GM12801 (cell line): ENCODE measurements around the gene TTR.

Source experiments
- TF ChIP-seq, protein P1 (sequence below): IDR thresholded peaks from one replicate; pipeline ENCODE4 v1.5.1; 2011; ENCODE audit warnings: control low read depth; ENCODE audit not compliant: insufficient read length; ENCODE audit errors: extremely low read depth

Gene TTR

DNA sequence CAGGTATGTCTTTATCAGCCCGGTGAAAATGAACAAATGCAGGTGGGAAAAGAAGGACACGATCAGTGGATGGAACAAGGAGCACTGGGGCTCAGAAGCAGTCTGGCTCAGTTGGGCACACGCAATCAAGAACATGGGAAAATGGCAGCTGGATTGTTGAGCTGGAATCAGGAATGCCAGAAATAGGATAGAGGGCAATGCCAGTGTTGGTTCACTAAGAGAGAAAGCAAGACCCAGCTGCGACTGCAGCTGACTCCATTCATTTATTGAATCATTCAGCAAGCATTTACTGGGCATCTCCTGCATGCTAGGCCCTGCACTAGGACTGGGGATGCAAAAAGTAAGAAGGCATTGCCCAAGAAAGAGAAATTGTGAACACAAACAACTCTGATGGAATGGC is 13.6 kb upstream of the TTR start:
- TF ChIP-seq, protein P1, sequence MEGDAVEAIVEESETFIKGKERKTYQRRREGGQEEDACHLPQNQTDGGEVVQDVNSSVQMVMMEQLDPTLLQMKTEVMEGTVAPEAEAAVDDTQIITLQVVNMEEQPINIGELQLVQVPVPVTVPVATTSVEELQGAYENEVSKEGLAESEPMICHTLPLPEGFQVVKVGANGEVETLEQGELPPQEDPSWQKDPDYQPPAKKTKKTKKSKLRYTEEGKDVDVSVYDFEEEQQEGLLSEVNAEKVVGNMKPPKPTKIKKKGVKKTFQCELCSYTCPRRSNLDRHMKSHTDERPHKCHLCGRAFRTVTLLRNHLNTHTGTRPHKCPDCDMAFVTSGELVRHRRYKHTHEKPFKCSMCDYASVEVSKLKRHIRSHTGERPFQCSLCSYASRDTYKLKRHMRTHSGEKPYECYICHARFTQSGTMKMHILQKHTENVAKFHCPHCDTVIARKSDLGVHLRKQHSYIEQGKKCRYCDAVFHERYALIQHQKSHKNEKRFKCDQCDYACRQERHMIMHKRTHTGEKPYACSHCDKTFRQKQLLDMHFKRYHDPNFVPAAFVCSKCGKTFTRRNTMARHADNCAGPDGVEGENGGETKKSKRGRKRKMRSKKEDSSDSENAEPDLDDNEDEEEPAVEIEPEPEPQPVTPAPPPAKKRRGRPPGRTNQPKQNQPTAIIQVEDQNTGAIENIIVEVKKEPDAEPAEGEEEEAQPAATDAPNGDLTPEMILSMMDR, result no peak

DNA sequence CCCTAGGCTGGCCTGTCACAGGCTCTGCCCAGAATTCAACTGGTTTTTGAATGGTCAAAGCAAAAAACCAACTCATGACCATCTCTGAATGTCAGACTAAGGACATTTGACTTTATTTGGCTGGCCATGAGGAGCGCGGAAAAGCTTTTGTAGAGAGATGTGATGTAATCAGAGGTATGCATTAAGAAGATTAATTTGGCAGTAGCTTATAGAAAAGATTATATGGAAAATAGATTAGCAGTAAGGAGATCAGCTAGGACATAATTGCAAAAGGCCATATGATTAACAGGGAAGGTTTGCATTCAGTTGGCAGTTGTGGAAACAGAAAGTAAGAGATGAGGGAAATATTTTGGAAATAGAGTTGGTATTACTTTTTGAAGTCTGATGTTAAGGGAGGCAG is 12.3 kb upstream of the TTR start:
- TF ChIP-seq, protein P1, result no peak

DNA sequence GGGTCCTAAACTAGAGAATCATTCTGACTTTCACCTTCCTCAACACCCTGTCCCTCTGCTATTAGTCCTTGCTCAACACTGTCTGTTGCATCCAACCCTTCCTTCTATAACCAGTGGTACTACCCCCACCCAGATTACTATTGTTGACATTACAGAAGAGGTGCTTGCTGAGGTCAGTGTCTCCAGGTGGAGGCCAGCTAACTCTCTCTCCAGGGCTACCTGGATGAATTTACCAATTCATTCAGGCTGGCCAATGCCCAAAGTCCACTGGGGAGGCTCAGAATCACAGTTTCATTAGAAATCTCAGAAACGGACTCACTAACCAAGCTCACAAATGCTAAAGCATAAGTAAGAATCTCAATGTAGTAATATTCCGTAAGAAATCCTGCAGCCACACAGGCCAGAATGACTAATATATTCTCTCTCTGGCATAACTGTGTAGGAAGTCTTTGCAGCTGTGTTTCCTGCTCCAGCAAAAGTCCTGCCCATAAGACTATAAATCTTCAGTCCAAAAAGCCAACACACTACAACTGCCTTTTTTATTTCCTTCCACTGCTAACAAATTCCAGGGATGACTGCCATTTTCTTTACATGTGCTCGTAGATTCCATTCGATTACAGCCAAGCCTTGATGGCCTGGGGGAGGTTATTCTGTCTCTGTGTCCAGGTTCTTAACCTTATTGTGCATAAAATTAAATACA is 10.0 kb upstream of the TTR start:
- TF ChIP-seq, protein P1, result no peak

DNA sequence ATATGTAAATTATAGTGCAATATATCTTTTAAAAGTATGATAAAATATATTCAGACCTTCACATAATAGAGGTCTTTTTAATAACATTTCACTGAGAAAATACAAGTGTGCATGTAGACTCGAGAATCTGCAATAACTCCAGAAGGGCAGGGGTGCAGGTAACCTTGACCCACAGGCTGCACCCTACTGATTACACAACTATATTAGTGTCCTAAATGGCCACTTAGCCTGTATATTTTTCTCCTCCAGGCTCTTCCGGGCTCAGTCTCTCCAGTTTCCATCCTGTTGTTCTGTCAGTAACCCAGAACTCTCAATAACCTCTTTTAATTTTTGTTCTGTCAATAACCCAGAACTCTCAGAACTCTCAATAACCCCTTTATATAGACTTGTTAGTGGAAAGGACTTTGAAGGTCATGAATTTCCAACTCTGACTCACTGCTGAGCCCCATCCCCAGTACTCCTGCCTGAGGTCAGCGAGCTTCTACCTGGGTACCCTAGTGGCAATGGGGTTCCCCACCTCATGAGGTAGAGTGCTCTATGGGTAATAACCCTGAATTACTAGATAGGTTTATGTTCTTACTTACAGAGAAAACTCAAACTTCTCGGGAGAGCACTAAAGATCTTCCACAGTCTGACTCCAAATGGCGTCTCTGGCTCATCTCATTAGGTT is 8.4 kb upstream of the TTR start:
- TF ChIP-seq, protein P1, result no peak

DNA sequence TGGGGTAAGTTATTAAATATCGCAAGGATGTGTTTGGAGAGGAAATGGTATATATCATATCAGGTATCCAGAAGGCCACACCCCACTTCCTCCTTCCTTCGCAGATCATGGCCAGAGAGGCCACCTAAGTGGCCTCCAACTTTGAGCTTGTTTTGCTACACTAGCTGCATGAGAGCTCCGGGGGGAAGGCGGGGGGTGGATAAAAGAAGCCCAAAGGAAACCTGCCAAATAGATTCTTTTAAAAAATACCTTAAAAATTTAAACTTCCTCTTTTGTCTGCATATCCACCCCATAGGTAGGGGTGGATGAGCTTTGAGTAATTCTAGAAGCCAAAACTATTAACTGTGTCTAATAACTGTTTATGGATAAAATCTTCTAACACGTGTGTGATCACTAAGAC is 5.7 kb upstream of the TTR start:
- TF ChIP-seq, protein P1, result no peak

DNA sequence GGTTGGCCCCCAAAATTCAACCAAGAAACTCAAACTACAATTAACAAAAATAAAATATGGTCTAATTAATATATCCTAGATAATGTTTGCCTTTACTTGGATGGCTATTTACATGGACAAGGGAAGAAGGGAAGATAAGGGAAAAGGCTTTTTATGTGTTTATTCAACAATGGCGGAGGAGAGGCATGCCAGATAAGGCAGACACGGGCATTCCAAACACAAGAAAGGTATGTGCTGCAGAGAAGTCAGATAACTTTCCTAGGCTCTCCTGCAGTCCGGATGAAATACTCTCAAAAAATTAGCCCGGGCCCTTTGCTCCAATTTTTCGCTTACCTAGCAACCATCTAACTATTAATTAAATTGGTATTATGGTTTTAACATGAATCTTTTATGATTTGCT is 5.1 kb upstream of the TTR start:
- TF ChIP-seq, protein P1, result no peak

DNA sequence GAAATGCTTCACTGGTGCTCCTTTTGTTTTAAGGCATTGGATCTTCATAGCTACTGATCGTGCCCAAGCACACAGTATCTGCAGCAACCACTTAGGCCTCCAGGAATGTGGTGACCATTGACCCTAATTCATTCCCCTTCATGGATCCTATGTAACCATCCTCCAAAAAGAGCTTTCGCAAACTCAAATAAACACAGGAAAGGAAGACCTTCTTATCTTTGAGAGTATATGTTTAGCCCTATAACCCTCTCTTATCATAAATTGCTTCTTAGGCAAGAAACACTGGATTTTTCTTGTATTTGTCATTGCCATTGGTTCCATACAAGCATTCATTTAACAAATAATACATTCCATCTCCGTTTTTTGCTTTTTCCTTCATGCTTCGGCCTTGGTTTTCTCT is 4.1 kb upstream of the TTR start:
- TF ChIP-seq, protein P1, result no peak
